ENCODE results near the gene MCCC2.
"Not testable (repeated sequence)": the region's sequence is repeated elsewhere in the genome, so short reads cannot be mapped to it uniquely, and the experiment has no call there.

MCCC2 gene

DNA sequence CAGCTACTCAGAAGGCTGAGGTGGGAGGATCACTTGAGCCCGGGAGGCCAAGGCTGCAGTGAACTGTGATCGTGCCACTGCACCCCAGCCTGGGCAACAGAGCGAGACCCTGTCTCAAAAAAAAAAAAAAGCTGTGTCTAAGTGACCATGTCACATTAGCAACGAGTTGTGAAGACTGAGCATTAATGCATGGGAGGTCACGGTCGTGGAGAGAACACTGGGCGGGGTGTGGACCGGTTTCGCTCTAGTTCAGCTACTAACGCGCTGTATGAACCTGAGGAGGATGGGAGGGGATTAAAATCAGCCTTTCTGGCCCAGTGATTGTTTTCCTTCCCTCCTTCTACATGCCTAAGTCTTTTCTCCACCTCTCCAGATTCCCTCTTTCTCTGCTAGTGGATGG lies 75.2 kb downstream of the MCCC2 start:
- no peak for DNase-seq (ENCODE audit: low read depth)

DNA sequence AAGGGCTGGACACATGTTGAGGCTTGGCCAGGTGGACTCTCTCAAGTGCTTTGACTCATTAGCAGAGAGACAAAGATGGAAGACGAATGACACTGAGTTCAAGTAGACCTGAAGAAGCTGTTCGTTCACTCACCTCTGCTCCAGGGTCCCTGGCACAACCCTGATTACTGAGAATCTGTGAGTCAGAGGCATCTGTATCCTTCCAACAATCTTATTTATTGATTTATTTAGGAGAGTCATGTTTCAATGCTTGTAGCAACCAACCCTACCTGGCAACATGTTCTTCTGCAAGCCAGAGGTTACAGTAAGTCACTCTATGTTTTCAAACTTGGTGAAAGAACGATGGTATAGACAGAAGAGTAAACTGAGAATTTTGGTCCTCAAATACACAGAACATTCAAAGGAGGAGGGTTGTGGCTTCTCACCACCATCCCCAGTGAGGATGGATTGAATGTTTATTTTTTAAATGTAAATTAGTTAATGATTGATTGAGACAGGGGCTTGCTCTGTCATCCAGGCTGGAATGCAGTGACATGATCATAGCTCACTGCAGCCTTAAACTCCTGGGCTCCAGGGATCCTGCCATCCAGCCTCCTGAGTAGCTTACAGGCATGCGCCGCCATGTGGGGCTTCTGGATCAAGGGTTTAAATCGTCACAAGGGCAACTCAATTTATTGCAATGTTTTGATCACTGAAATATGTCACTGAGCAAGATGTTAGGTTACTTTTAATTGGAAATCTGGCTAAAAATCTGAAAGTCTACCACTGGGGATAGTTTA lies 76.2 kb downstream of the MCCC2 start:
- no peak for DNase-seq (ENCODE audit: low read depth)

DNA sequence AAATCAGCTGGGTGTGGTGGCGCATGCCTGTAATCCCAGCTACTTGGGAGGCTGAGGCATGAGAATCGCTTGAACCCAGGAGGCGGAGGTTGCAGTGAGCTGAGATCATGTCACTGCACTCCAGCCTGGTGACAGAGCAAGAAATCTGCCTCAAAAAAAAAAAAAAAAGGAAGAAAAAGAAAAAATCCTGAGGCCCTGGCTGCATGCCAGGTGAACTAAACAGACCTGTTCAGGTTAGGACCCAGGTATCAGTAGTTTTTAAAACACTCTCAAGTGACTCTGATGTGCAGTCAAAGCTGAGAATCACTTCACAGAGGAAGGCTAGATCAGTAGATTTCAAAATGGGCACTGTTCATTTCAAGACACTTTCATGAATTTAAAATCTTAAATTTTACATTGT lies 77.5 kb downstream of the MCCC2 start:
- not testable (repeated sequence) for DNase-seq (ENCODE audit: low read depth)

DNA sequence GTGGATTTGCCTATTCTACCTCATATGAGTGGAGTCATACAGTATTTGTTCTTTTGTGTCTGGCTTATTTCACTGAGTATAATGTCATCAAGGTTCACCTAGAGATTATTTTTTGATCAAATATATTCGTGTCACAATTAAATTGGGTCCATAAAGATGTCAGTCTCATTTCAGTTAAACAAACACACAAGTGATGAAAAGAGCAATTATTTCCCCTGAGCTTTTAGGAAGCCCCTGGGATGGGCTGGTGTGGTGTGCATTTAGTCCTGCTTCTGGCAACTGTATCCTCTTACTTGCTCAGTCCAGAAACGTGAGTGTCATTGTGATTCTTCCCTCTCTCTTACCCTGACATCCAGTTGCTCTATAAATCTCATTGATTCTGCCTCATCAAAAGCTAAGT lies 79.2 kb downstream of the MCCC2 start:
- DNase-seq (ENCODE audit: low read depth): no peak

DNA sequence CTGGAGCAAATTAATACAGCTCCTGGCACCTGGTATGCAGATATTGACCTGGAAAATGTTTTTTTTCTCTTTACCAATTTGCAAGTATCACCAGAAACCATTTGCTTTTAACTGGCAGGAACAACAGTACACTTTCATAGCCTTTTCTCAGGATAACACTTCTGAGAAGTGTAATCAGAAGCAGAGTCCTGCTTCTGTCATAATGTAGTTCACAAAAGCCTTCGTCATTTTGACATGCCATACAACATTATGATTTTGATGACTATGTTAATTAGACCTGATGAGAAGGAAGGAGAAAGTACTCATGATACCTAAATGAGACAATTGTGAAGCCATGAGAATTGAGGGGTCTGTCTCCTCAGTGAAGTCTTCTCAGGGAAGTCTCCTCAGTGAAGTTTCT lies 90.8 kb downstream of the MCCC2 start:
- DNase-seq (ENCODE audit: low read depth): no peak

DNA sequence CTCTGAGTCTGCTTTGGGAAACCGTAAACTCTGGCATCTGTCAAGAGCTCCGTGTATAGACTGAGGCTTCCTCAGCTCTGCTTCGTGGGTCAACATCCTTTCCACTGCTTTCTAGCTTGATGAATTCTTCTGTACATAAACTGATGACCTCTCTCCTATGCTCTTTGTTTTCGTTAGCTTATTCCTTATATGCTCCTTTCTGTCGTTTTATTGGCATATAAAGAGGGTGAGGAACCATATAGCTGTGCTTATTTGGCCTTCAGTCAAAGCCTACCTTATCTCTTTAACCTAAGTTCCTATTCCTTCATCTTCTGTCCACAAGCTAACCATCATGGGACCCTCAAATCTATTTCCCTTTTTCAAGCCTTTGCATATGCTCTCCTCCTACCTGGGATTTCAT lies 92.6 kb downstream of the MCCC2 start:
- no peak for DNase-seq (ENCODE audit: low read depth)

DNA sequence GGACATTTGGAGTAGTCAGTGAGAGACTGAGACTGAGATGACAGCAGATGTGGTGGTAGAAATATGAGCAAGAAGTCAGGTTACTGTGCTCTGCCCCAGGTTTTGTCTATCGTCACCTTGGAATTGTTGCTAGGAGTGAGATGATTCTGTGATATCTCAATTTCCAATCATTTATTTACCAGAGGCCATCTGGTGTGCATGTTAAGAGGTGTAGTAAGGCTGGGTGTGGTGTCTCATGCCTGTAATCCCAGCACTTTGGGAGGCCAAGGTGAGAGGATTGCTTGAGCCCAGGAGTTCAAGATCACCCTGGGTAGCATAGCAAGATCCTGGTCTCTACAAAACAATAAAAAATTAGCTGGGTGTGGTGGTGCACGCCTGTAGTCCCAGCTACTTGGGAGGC lies 93.4 kb downstream of the MCCC2 start:
- no peak for DNase-seq (ENCODE audit: low read depth)

DNA sequence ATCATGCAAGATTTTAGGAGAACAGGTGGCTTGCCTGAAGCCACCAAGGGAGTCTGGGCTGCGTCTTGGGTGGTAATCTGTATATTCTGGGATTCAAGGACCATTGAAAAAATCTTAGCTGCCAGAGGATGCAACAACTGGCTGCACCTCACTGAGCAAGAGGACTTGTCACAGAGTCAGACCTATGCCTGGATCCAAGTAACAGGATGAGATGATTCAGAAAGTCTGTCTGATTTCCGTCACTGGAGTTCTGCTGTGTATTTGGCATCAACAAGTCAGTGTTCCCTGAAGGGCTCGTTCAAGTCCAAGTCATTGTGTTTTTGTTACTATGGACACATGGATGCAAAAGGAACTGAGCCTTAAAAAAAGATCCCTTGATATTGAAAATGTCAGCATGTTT lies 94.2 kb downstream of the MCCC2 start:
- DNase-seq (ENCODE audit: low read depth): no peak

DNA sequence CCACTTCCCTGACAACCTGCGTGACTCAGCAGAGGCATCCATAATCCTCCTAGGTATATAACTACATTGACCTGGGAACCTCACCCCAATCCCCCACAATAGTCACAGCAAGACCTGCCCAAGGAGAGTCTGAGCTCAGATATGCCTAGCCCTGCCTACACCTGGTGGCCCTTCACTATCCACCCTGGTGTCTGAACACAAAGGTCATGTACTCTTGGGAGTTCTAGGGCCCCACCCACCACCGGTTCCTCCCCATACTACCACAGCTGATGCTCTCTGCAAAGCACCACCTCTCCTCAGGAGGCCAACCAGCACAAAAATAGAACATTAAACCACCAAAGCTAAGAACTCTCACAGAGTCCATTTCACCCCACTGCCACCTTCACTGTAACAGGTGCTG lies 97.2 kb downstream of the MCCC2 start:
- DNase-seq (ENCODE audit: low read depth): no peak

DNA sequence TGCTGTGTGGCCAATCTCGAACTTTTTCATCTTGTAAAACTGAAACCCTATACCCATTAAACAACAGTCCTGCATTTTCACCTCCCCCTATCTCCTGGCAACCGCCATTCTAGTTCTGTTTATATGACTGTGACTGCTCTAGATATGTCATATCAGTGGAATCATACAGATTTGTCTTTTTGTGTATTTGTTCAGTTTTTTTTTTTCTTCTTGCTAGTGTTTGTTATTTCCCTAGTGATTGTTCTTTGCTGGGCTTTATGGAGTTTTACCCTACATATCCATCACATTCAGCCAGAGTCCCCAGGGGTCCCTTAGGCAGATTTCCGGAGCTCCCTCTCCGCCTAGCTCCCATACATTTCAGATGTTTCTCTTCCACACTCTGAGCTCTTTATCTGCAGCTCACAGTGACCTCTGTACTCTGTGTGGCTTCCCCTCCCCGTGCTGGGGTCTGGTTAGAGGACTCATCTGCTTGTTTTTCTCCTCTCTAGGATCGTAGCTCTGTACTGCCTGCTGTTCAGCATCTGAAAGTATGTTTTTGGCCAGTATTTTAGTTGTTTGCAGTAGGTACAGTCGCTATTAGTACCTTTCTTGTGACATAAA lies 106.8 kb downstream of the MCCC2 start:
- no peak for DNase-seq (ENCODE audit: low read depth)

DNA sequence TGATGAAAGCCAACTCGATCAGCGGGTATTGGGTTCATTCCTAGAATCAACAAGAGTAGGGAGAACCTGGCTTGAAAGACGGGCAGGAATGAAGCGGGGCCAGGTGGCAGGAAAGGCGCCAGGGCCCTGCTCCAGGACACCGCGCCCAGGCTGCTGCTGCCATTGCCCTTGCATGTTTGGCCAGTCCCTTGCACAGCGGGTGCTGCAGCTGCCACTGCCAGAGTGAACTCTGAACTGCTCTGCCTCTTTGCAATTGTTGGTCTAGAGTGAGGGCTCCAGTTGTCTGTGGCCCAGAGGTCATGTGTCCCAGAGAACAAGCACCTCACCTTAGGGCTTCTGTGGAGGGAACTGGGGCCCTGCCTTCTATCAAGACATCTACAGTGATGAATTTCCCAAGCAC lies 107.9 kb downstream of the MCCC2 start:
- no peak for DNase-seq (ENCODE audit: low read depth)

DNA sequence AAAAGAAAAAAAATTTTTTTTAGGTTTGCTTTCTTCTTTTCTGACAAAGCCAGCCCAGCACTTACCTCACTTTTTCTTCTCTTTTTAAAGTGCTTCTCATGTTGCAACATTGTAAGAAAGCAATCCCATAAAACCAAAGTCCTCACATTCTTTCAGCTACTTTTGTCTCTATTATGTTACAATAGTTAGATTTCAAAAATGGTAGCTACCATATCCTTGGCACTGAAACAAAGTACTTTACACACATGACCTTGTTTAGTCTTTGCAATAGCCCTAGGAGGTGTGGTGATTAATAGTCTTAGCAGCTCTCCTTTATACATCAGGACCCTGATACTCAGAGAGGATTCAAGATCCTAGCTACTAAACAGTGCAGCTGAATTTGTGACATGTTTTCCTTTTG lies 108.5 kb downstream of the MCCC2 start:
- DNase-seq (ENCODE audit: low read depth): no peak

DNA sequence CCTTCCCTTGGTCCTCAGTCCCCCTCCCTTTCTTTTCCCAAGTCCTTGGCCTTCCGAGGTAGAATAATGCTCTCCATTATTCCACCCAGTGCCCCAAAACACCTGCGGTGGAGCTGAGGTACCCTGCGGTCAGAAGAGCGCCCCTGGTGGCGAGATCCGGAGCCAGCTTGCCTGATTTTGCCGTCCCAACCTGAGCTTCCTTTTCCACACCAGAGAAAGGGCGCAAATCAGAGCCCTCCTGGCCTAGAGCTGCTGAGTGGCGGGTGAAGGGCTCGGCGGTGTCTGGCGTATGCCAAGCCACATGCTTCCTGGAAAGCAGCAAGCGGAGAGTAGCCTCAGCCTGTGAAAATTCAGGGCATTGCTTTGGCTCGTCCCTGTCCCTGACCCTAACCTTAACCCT lies 110.8 kb downstream of the MCCC2 start:
- no peak for DNase-seq (ENCODE audit: low read depth)

DNA sequence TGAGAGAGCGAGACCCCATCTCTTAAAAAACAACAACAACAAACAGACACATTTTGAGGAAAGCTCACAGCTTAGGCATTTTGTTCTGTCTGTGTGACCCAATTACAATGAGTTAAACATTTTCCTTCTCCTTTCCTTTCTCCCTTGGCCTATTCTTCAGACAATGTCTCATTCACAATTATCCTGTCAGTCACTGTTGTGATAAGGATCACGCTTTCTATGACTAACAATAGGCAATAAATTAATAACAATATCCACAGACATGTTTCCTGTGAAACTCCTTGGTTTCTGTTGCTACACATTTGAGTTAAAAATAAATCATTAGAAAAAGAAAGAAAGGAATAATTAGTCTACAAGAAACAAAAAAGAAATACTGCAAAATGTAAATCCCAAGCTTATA lies 112.1 kb downstream of the MCCC2 start:
- no peak for DNase-seq (ENCODE audit: low read depth)

DNA sequence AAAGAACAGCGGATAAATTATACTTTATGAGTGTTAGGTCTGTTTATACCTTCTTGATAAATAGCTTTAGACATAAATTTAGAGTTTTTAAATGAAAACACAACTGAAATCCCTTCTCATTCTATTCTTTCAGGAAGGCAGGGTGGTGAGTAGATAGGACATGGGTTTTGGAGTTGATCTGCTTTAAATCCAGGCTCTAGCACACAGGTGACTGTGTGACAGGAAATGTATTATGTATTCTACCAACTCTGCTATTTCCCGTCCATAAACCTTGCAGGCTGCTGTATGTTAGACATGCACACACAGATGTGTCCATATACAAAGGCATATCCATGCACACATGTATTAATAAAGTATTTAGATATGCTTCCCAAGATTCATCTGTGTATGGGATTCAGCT lies 112.6 kb downstream of the MCCC2 start:
- DNase-seq (ENCODE audit: low read depth): no peak

DNA sequence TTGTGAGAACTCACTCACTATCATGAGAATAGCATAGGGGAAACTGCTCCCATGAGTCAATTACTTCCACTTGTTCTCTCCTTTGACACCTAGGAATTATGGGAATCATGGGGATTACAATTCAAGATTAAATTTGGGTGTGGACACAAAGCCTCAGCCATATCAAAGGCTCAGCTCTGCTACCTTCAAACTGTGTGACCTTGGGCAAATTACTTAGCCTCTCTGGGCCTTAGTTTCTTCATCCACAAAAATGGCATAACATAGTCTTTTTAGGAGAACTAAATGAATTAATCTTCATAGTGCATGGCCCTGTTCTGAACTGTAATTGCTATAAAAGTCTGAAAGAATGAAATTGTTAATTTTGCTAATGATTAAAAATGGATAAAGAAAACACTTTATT lies 113.7 kb downstream of the MCCC2 start:
- DNase-seq (ENCODE audit: low read depth): no peak

DNA sequence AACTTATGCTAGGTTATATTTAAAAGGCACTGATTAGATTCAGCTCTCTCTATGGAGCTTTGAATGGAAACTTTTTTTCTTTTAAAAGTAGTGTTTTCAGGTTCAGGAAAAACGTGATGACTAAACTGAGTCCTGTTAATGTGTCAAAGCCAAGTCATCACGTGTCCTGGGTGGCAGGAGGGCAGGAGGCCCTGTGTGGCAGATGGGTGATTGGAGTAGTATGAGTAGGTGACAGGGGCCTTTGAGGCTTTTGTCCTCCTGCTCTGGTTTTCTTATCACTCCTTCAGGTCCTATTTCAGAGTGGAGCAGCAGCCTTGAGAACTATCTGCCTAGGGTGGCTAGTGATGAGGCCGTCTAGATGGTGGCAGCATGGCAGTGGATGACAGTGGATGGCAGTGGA lies 114.3 kb downstream of the MCCC2 start:
- DNase-seq (ENCODE audit: low read depth): no peak

DNA sequence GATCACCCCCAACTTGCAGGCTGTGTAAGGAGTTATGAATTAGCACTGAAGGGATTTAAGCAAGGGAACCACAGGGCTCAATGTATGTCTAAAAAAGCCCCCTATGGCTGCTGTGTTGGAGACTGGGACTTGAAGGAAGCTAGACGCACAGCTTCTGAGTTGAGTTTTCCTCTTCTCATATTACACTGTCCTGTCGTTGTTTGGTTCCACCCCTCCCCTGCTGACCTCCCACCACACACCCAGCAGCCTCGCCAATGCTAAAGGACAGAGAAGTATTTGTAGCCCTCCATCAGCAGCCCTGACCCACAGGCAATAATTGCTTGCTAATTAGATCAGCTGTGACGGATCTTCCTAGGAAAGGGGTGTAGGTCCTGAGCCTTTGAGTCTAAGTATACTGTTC lies 116.8 kb downstream of the MCCC2 start:
- no peak for DNase-seq (ENCODE audit: low read depth)

DNA sequence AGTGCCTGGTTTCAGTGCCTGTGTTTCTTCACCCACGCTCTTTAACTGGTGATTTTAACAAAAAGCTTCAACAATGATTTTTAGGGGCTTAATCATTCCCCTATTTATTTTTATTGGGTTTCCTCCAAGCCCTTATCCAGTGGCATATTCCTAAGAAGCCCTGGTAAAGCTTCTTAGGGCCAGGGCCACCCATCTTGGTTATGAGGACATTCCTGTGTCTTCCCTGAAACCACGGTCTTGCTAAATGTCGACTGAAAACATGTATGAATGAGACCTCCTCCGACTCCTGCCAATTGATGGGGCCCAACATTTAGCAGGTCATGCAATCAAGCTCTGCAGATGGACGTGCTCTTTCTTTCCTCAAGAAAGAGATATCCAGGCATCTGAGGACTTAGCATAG lies 118.3 kb downstream of the MCCC2 start:
- DNase-seq (ENCODE audit: low read depth): no peak

DNA sequence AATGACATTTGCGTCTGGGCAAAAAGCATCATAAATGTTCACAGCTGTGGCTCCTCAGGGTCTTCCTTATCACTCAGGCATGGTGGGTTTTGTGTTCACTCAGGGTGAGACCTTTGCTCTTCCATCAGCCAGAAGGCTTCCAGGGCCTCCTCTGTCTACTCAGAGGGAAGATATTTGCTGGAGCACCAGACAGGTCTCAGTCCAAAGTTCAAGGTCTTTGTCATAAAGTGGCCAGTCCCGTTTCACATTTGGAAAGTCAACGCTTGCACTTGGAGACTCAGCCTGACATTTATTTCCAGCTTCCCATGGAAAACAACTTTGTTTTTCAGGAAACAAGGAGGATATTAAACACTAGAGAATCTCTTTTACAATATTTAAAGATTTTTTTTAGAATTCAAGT lies 119.8 kb downstream of the MCCC2 start:
- no peak for DNase-seq (ENCODE audit: low read depth)

Measured in stimulated activated CD8-positive, alpha-beta memory T cell treated with anti-CD3 and anti-CD28 coated beads, Interleukin-7, amount 100 ng/mL, for 24 hours (primary cell).